ENCODE results near the gene SLC16A9. TPM values are rescaled to one million over a fixed set of nuclear protein-coding genes. Genes with fewer than 3 reads are reported as not detected.
A peak's percentile ranks its signal among the peaks of the same experiment; 100 is the strongest.
"Not testable (repeated sequence)": the region's sequence is repeated elsewhere in the genome, so short reads cannot be mapped to it uniquely, and the experiment has no call there.

Gene SLC16A9
- total RNA-seq, 1 donor from 2014 or later: 2.9 TPM

- H3K4me3 ChIP-seq (ENCODE audit: low read depth, low read length): no peak overlapping the region
- no peak for DNase-seq (ENCODE audit: low read depth)
- peak; percentile 21 for TF ChIP-seq CTCF (conservative IDR thresholded peaks at IDR 0.05; ENCODE audit: low read depth, low read length)
Measured at GRCh38 chr10:59675812-59676211, 33.8 kb downstream of the SLC16A9 start.

GRCh38 chr10:59674215-59674836 lies 35.3 kb downstream of the SLC16A9 start:
- DNase-seq (ENCODE audit: low read depth): no peak
- no peak for TF ChIP-seq CTCF (conservative IDR thresholded peaks at IDR 0.05; ENCODE audit: low read depth, low read length)
- H3K4me3 ChIP-seq (ENCODE audit: low read depth, low read length): no peak overlapping the region

- no peak for TF ChIP-seq CTCF (conservative IDR thresholded peaks at IDR 0.05; ENCODE audit: low read depth, low read length)
- no peak overlapping the region for H3K4me3 ChIP-seq (ENCODE audit: low read depth, low read length)
- no peak for DNase-seq (ENCODE audit: low read depth)
Measured at GRCh38 chr10:59672150-59672875, 37.3 kb downstream of the SLC16A9 start.

GRCh38 chr10:59670269-59670668 lies 39.4 kb downstream of the SLC16A9 start:
- no peak for DNase-seq (ENCODE audit: low read depth)
- H3K4me3 ChIP-seq (ENCODE audit: low read depth, low read length): no peak overlapping the region
- TF ChIP-seq CTCF (conservative IDR thresholded peaks at IDR 0.05; ENCODE audit: low read depth, low read length): no peak

- no peak for TF ChIP-seq CTCF (conservative IDR thresholded peaks at IDR 0.05; ENCODE audit: low read depth, low read length)
- H3K4me3 ChIP-seq (ENCODE audit: low read depth, low read length): no peak overlapping the region
- no peak for DNase-seq (ENCODE audit: low read depth)
Measured at GRCh38 chr10:59668096-59668495, 41.6 kb downstream of the SLC16A9 start.

GRCh38 chr10:59666310-59666709 lies 43.3 kb downstream of the SLC16A9 start:
- TF ChIP-seq CTCF (conservative IDR thresholded peaks at IDR 0.05; ENCODE audit: low read depth, low read length): no peak

GRCh38 chr10:59663213-59663612 lies 46.4 kb downstream of the SLC16A9 start:
- DNase-seq (ENCODE audit: low read depth); H3K4me3 ChIP-seq (ENCODE audit: low read depth, low read length): not testable (repeated sequence)

More at GRCh38 chr10:59666310-59666709, 43.3 kb downstream of the SLC16A9 start:
- no peak overlapping the region for H3K4me3 ChIP-seq (ENCODE audit: low read depth, low read length)
- DNase-seq (ENCODE audit: low read depth): no peak
